Panc1 (cell line): Measurements from ENCODE around the gene FRMD4A. TPM values are rescaled to one million over a fixed set of nuclear protein-coding genes. Genes with fewer than 3 reads are reported as not detected.

ENCODE experiments used
- ATAC-seq: fragments of 200-7000 bp; cut with Tn5 transposase; 2 replicates; pipeline ENCODE4 v1.9.1; 2020; ENCODE audit warnings: mild to moderate bottlenecking, moderate library complexity
- BruUV-seq: library from RNA; stranded (reverse); fragments of 400-500 nt; replicated peaks from 2 replicates; lab custom pipeline; 2021; lab: Mats Ljungman, UMichigan
- CTCF ChIA-PET: fragments of 300-600 bp; sonication (Branson Sonifier 250); formaldehyde crosslinking; loops from one replicate; lab custom pipeline; 2022; ENCODE audit warnings: antibody characterized with exemption; lab: Charles Lee
- POLR2A ChIA-PET: fragments of 300-600 bp; sonication (Branson Sonifier 250); formaldehyde crosslinking; loops from one replicate; lab custom pipeline; 2022; ENCODE audit warnings: antibody characterized with exemption; lab: Charles Lee
- DNase-seq: peaks from one replicate; pipeline ENCODE4 v3.0.0-alpha.2; 2010; ENCODE audit warnings: low read depth, low spot score
- H3K27ac ChIP-seq: 2 replicates; pipeline ENCODE4 v1.5.1; 2011; ENCODE audit warnings: mild to moderate bottlenecking, low read length, inconsistent platforms
- H3K27me3 ChIP-seq: fragments of 200-500 bp; sonication (Bioruptor generic); 2 replicates; pipeline ENCODE4 v1.6.0; 2014; ENCODE audit warnings: low read length, inconsistent platforms; ENCODE audit not compliant: control insufficient read depth, insufficient read depth
- H3K36me3 ChIP-seq: fragments of 200-500 bp; sonication (Bioruptor generic); 2 replicates; pipeline ENCODE4 v1.5.1; 2014; ENCODE audit warnings: inconsistent platforms, mild to moderate bottlenecking, low read length, moderate library complexity; ENCODE audit not compliant: control insufficient read depth, insufficient read depth
- H3K4me1 ChIP-seq: 2 replicates; pipeline ENCODE4 v1.5.1; 2011; ENCODE audit warnings: inconsistent platforms, mild to moderate bottlenecking, low read length, moderate library complexity; ENCODE audit not compliant: control insufficient read depth, insufficient read depth
- H3K4me3 ChIP-seq, 2 experiments: 2 replicates each; pipeline ENCODE4 v1.5.1; 2011 to 2012; ENCODE audit warnings: low read depth in 2 of 2, low read length in 2 of 2, mild to moderate bottlenecking in 2 of 2, inconsistent platforms in 1 of 2, moderate library complexity in 1 of 2
- H3K9me3 ChIP-seq: fragments of 200-500 bp; sonication (Bioruptor generic); 2 replicates; pipeline ENCODE4 v1.5.1; 2014; ENCODE audit warnings: low read depth, mild to moderate bottlenecking, inconsistent platforms, low read length, moderate library complexity; ENCODE audit not compliant: control insufficient read depth, insufficient read depth
- CTCF ChIP-seq: fragments of 450-650 bp; IDR thresholded peaks from 2 replicates; pipeline ENCODE4 v1.5.1; 2017; ENCODE audit warnings: mild to moderate bottlenecking
- POLR2AphosphoS5 ChIP-seq: IDR thresholded peaks from 2 replicates; pipeline ENCODE4 v1.6.1; 2012; ENCODE audit warnings: mild to moderate bottlenecking, low read depth, low read length, moderate library complexity
- REST ChIP-seq, 2 experiments: IDR thresholded peaks; 2 replicates each; pipeline ENCODE4 v1.6.1; 2011 to 2012; ENCODE audit warnings: low read depth in 2 of 2, control low read depth in 1 of 2, low read length in 1 of 2, mild to moderate bottlenecking in 1 of 2, moderate library complexity in 1 of 2; ENCODE audit not compliant: insufficient read depth in 1 of 2
- SIN3A ChIP-seq: IDR thresholded peaks from 2 replicates; pipeline ENCODE4 v1.6.1; 2012; ENCODE audit warnings: low read depth, mild to moderate bottlenecking, low read length, moderate library complexity, borderline replicate concordance; ENCODE audit not compliant: insufficient read depth
- TCF7L2 ChIP-seq: IDR thresholded peaks from 2 replicates; pipeline ENCODE4 v1.6.1; 2011; ENCODE audit warnings: mild to moderate bottlenecking, low read depth, low read length, inconsistent platforms
- in situ Hi-C: cut with HindIII; loops from 2 replicates; pipeline ENCODE4 v1.10.0; 2016; ENCODE audit warnings: low sequenced_read_pairs, low pct_unique_long_range_greater_than_20kb
- intact Hi-C: fragments of 100-400 bp; cut with micrococcal nuclease; formaldehyde crosslinking; loops from one replicate; pipeline ENCODE4 v1.10.0; 2022; ENCODE audit not compliant: unreplicated experiment
- total RNA-seq: library from RNA; stranded (reverse); gene quantifications from one replicate; pipeline ENCODE4 v1.2.1, GENCODE V29; 2021; ENCODE audit not compliant: unreplicated experiment

The FRMD4A gene
- total RNA-seq, 1 experiment from 2014 or later: 7.1 TPM

DNA sequence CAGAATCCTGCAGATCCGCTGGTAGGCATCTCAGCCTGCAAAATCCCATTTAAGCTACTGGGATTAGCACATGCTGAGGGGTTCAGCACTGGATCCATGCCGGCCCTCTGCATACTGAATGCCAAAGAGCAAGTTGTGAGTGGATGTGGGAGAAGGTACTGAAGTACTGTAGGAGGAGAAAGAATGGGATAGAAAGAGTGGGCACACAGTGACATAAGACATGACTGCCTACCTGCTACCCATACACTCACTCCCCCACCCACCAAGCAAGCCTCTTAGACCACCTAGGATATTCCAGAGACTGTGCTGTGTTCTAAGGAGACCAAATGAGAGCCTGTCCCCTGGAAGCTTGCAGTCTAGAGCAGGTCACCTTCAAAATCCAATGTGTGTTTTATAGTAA, 215.9 kb downstream of the FRMD4A start:
- ATAC-seq (no peak), DNase-seq (no peak)
- Histone ChIP-seq H3K36me3 (no peaks in the 10 kb centered on the region), H3K4me1 (no peaks in the 10 kb centered on the region), H3K9me3 (no peaks in the 10 kb centered on the region), H3K27me3 (no peaks in the 10 kb centered on the region), H3K27ac (no peak overlapping the region), H3K4me3 (no peak overlapping the region)
- ChIA-PET CTCF (no interaction called here), POLR2A (no interaction called here)
- no peak for TF ChIP-seq TCF7L2
- TF ChIP-seq SIN3A: no peak
- no peak for TF ChIP-seq POLR2AphosphoS5
- TF ChIP-seq CTCF: no peak
- TF ChIP-seq REST (IDR thresholded peaks at IDR 0.05; ENCODE audit: insufficient read depth in 1 of 2, low read depth in 2 of 2, low read length in 1 of 2): no peak
- intact Hi-C loops (no loop called here), in situ Hi-C loops (no loop called here)
- BruUV-seq: no TSS peak

GRCh38 chr10:14112056-14112455, 218.7 kb downstream of the FRMD4A start:
- H3K27ac ChIP-seq: no peak overlapping the region
- intact Hi-C loops: no loop called here
- H3K27me3 ChIP-seq: no peaks in the 10 kb centered on the region
- ATAC-seq (no peak), DNase-seq (no peak)
- CTCF ChIA-PET: no interaction called here
- BruUV-seq: no TSS peak
- in situ Hi-C loops: no loop called here
- no peaks in the 10 kb centered on the region for H3K36me3 ChIP-seq
- no peaks in the 10 kb centered on the region for H3K9me3 ChIP-seq
- POLR2A ChIA-PET: no interaction called here
- H3K4me1 ChIP-seq: no peaks in the 10 kb centered on the region
- TF ChIP-seq TCF7L2 (no peak), SIN3A (no peak), CTCF (no peak), REST (IDR thresholded peaks at IDR 0.05; ENCODE audit: insufficient read depth in 1 of 2, low read depth in 2 of 2, low read length in 1 of 2) (no peak), POLR2AphosphoS5 (no peak)
- no peak overlapping the region for H3K4me3 ChIP-seq
